ENCODE measurements around the gene EFCC1. TPM values are rescaled to one million over a fixed set of nuclear protein-coding genes. Genes with fewer than 3 reads are reported as not detected.

The EFCC1 gene
- total and polyA plus RNA-seq, 2 of the 8 experiments (the other 6 are each of a cell fraction or from before 2014, with no cell fraction given): 0.14 to 0.37 TPM

GRCh38 chr3:129031476-129032215 is 30.5 kb downstream of the EFCC1 start:
- no peak overlapping the region for H2BK5ac ChIP-seq (ENCODE audit: low read depth, low read length)
- no peak overlapping the region for H3K4ac ChIP-seq (replicated peaks; ENCODE audit: insufficient read length, low read depth, low read length)
- H3K4me3 ChIP-seq (ENCODE audit: extremely low read depth in 1 of 4, insufficient read depth in 2 of 4, low read depth in 3 of 4, low read length in 4 of 4): no peak overlapping the region
- H3K14ac ChIP-seq (ENCODE audit: insufficient read length): no peak overlapping the region
- DNase-seq (ENCODE audit: low read depth in 1 of 2, low spot score in 2 of 2): no peak
- no peak overlapping the region for H2AFZ ChIP-seq (ENCODE audit: low read length)
- peaks cover 0 to 2% (median 0%) of the 10 kb centered on the region in 4 experiments; a peak in 3 of 7 replicates for H3K4me1 ChIP-seq (replicated peaks in 1 of 4; ENCODE audit: control insufficient read depth in 3 of 4, insufficient read depth in 4 of 4, low read length in 3 of 4)
- H4K5ac ChIP-seq (ENCODE audit: insufficient read length, low read depth, low read length): no peak overlapping the region
- H3K79me2 ChIP-seq (ENCODE audit: control insufficient read depth in 1 of 2, insufficient read depth in 2 of 2, low read length in 2 of 2): no peaks in the 10 kb centered on the region
- H3K9ac ChIP-seq (replicated peaks in 1 of 4; ENCODE audit: extremely low read depth in 1 of 4, low read depth in 3 of 4, low read length in 3 of 4): no peak overlapping the region
- H3K18ac ChIP-seq (ENCODE audit: extremely low read depth, low read length): no peak overlapping the region
- H2BK15ac ChIP-seq (ENCODE audit: low read length): no peak overlapping the region
- H3K23ac ChIP-seq (ENCODE audit: insufficient read length): no peak overlapping the region
- no peaks in the 10 kb centered on the region; the same call in 1 of the 2 replicates for H3K23me2 ChIP-seq (ENCODE audit: low read depth, low read length)
- POLR2A ChIA-PET (ENCODE audit: partially characterized antibody): no interaction called here
- H2BK12ac ChIP-seq (ENCODE audit: low read depth, low read length): no peak overlapping the region
- peak overlapping the region; percentile 68; the same call in 1 of the 2 replicates for H4K8ac ChIP-seq (ENCODE audit: extremely low read depth, insufficient read depth, low read length)
- H3K36me3 ChIP-seq (ENCODE audit: control insufficient read depth in 2 of 4, insufficient read depth in 4 of 4, low read length in 3 of 4): no peaks in the 10 kb centered on the region
- H2AK5ac ChIP-seq (ENCODE audit: low read depth, low read length): no peak overlapping the region
- H3K79me1 ChIP-seq (ENCODE audit: low read depth, low read length): no peaks in the 10 kb centered on the region
- H4K91ac ChIP-seq (replicated peaks; ENCODE audit: insufficient read length, low read length): no peak overlapping the region
- 94% methylated on average over 10 of the region's 10 CpGs; no CpG with 5 or more reads in 1 of the 2 experiments for WGBS, 2 experiments (ENCODE audit: extremely low coverage in 1 of 2, insufficient coverage in 1 of 2, insufficient read length in 1 of 2, insufficient replicate concordance in 2 of 2, low coverage in 1 of 2, low lambda C conversion rate in 2 of 2, missing lambda C conversion rate in 1 of 2)
- H3K56ac ChIP-seq (replicated peaks; ENCODE audit: insufficient read length, low read depth, low read length): no peak overlapping the region
- no peak overlapping the region for H3K27ac ChIP-seq (ENCODE audit: low read depth, low read length)
- H3K27me3 ChIP-seq (replicated peaks in 1 of 4; ENCODE audit: control insufficient read depth in 3 of 4, extremely low read depth in 1 of 4, insufficient read depth in 3 of 4, low read length in 3 of 4): peaks cover 1 to 6% (median 4%) of the 10 kb centered on the region in 4 experiments
- H2BK20ac ChIP-seq (ENCODE audit: low read length): no peak overlapping the region
- no peak overlapping the region for H3K4me2 ChIP-seq (ENCODE audit: insufficient read depth in 1 of 2, low read depth in 2 of 2, low read length in 2 of 2)
- H4K20me1 ChIP-seq (replicated peaks in 1 of 2; ENCODE audit: control insufficient read depth in 1 of 2, insufficient read depth in 2 of 2, low read length in 2 of 2): no peaks in the 10 kb centered on the region
- FAIRE-seq: no peak
- H3K9me3 ChIP-seq (ENCODE audit: insufficient read depth in 2 of 2, low read depth in 1 of 2, low read length in 1 of 2): no peaks in the 10 kb centered on the region
- CTCF ChIA-PET (ENCODE audit: partially characterized antibody): interaction anchor here (0.7 to 5.7 kb wide), 6 partner anchors 8 to 61 kb away, joined by 3 to 28 read pairs (median 5); no protein-coding TSS in a partner anchor
- H2BK120ac ChIP-seq (replicated peaks; ENCODE audit: low read depth, low read length): no peak overlapping the region
- TF ChIP-seq EP300 (IDR thresholded peaks at IDR 0.05; ENCODE audit: borderline replicate concordance in 1 of 2, low read depth in 2 of 2, low read length in 2 of 2) (no peak), TCF12 (IDR thresholded peaks at IDR 0.05; ENCODE audit: low read depth, low read length) (no peak), TEAD4 (IDR thresholded peaks at IDR 0.05; ENCODE audit: low read depth, low read length) (no peak), ATF3 (IDR thresholded peaks at IDR 0.05; ENCODE audit: insufficient read depth, low read depth, low read length) (no peak), BACH1 (IDR thresholded peaks at IDR 0.05; ENCODE audit: low read length) (no peak), GABPA (IDR thresholded peaks at IDR 0.05; ENCODE audit: borderline replicate concordance, insufficient read depth, low read length) (no peak), KDM1A (IDR thresholded peaks at IDR 0.05; ENCODE audit: borderline replicate concordance, low read length) (no peak), KDM4A (IDR thresholded peaks at IDR 0.05; ENCODE audit: low read depth, low read length, severe bottlenecking) (no peak), EGR1 (IDR thresholded peaks at IDR 0.05; ENCODE audit: borderline replicate concordance, low read depth, low read length) (no peak), SIN3A (conservative IDR thresholded peaks at IDR 0.05 in 1 of 2, IDR thresholded peaks at IDR 0.05 in 1 of 2; ENCODE audit: low read depth in 1 of 2, low read length in 2 of 2) (no peak)
- TF ChIP-seq, protein P1, sequence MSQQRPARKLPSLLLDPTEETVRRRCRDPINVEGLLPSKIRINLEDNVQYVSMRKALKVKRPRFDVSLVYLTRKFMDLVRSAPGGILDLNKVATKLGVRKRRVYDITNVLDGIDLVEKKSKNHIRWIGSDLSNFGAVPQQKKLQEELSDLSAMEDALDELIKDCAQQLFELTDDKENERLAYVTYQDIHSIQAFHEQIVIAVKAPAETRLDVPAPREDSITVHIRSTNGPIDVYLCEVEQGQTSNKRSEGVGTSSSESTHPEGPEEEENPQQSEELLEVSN (IDR thresholded peaks at IDR 0.05): no peak
